H1 (cell line): ENCODE results near the gene RASL11B. TPM values are rescaled to one million over a fixed set of nuclear protein-coding genes. Genes with fewer than 3 reads are reported as not detected.

ENCODE experiments used
- CTCF ChIA-PET: fragments of 300-600 bp; sonication (Branson Sonifier 250); formaldehyde crosslinking; loops from one replicate; lab custom pipeline; 2021; ENCODE audit not compliant: partially characterized antibody; lab: Charles Lee
- POLR2A ChIA-PET: fragments of 300-600 bp; sonication (Branson Sonifier 250); formaldehyde crosslinking; loops from one replicate; lab custom pipeline; 2021; ENCODE audit warnings: inconsistent platforms; ENCODE audit not compliant: partially characterized antibody; lab: Charles Lee
- DNase-seq, 2 experiments: peaks; one replicate each; pipeline versions ENCODE4 v3.0.0 to v3.0.0-alpha.2; 2010 to 2022; ENCODE audit warnings: low spot score in 2 of 2, low read depth in 1 of 2, mixed read lengths in 1 of 2
- FAIRE-seq: peaks from 2 replicates; lab custom pipeline; 2011; peaks lifted over from hg19 to GRCh38; lab: Jason Lieb, UNC
- H2AFZ ChIP-seq: 2 replicates; pipeline ENCODE4 v1.8.1; 2012; ENCODE audit warnings: low read length, inconsistent platforms
- H2AK5ac ChIP-seq: 2 replicates; pipeline ENCODE4 v1.6.1; 2013; ENCODE audit warnings: low read depth, low read length
- H2BK120ac ChIP-seq: replicated peaks from 2 replicates; pipeline ENCODE3; 2013; ENCODE audit warnings: low read depth, low read length, inconsistent platforms
- H2BK12ac ChIP-seq: 2 replicates; pipeline ENCODE4 v1.6.1; 2013; ENCODE audit warnings: low read depth, low read length
- H2BK15ac ChIP-seq: 2 replicates; pipeline ENCODE4 v1.6.1; 2013; ENCODE audit warnings: low read length
- H2BK20ac ChIP-seq: 2 replicates; pipeline ENCODE4 v1.6.1; 2013; ENCODE audit warnings: low read length
- H2BK5ac ChIP-seq: 2 replicates; pipeline ENCODE4 v1.6.1; 2013; ENCODE audit warnings: low read depth, low read length
- H3K14ac ChIP-seq: 2 replicates; pipeline ENCODE4 v1.6.1; 2013; ENCODE audit warnings: inconsistent platforms; ENCODE audit not compliant: insufficient read length
- H3K18ac ChIP-seq: 2 replicates; pipeline ENCODE4 v1.6.1; 2013; ENCODE audit warnings: low read length; ENCODE audit errors: extremely low read depth
- H3K23ac ChIP-seq: 2 replicates; pipeline ENCODE4 v1.6.1; 2013; ENCODE audit warnings: inconsistent platforms; ENCODE audit not compliant: insufficient read length
- H3K23me2 ChIP-seq: 2 replicates; pipeline ENCODE4 v1.6.1; 2013; ENCODE audit warnings: low read depth, low read length
- H3K27ac ChIP-seq: 2 replicates; pipeline ENCODE4 v1.6.1; 2011; ENCODE audit warnings: low read depth, low read length, inconsistent platforms
- H3K27me3 ChIP-seq, 4 experiments: replicated peaks in 1 of 4; 1 replicate in 1 of 4; 2 replicates in 3 of 4; pipeline versions ENCODE4 v1.6.1 to v1.8.1; 2011 to 2013; ENCODE audit warnings: low read length in 3 of 4, mild to moderate bottlenecking in 3 of 4, inconsistent platforms in 2 of 4, mixed read lengths in 2 of 4, moderate library complexity in 1 of 4; ENCODE audit not compliant: control insufficient read depth in 3 of 4, insufficient read depth in 3 of 4; ENCODE audit errors: extremely low read depth in 1 of 4
- H3K36me3 ChIP-seq, 4 experiments: 2 replicates each; pipeline versions ENCODE4 v1.6.1 to v1.8.1; 2011 to 2013; ENCODE audit warnings: mild to moderate bottlenecking in 4 of 4, low read length in 3 of 4, moderate library complexity in 2 of 4, control low read depth in 1 of 4, inconsistent platforms in 1 of 4; ENCODE audit not compliant: insufficient read depth in 4 of 4, control insufficient read depth in 2 of 4
- H3K4ac ChIP-seq: replicated peaks from 2 replicates; pipeline ENCODE3; 2013; ENCODE audit warnings: low read length, low read depth, mixed read lengths, inconsistent platforms; ENCODE audit not compliant: insufficient read length
- H3K4me1 ChIP-seq, 4 experiments: replicated peaks in 1 of 4; 1 replicate in 1 of 4; 2 replicates in 3 of 4; pipeline versions ENCODE4 v1.6.1 to v1.8.1; 2011 to 2013; ENCODE audit warnings: low read length in 3 of 4, inconsistent platforms in 2 of 4, mixed read lengths in 1 of 4; ENCODE audit not compliant: insufficient read depth in 4 of 4, control insufficient read depth in 3 of 4
- H3K4me2 ChIP-seq, 2 experiments: 2 replicates each; pipeline versions ENCODE4 v1.6.1 to v1.8.1; 2011 to 2013; ENCODE audit warnings: low read depth in 2 of 2, low read length in 2 of 2, control low read depth in 1 of 2, inconsistent platforms in 1 of 2, mild to moderate bottlenecking in 1 of 2; ENCODE audit not compliant: insufficient read depth in 1 of 2
- H3K4me3 ChIP-seq, 4 experiments: fragments of 200-600, 300-600 bp in 1 of 4; sonication (generic), shearing (Covaris generic), sonication (Bioruptor Twin) in 1 of 4; 2 replicates each; pipeline versions ENCODE4 v1.5.1 to v1.8.1; 2011 to 2016; ENCODE audit warnings: low read length in 4 of 4, low read depth in 3 of 4, control low read depth in 2 of 4, inconsistent platforms in 2 of 4, mild to moderate bottlenecking in 2 of 4, mixed read lengths in 1 of 4, moderate library complexity in 1 of 4; ENCODE audit not compliant: insufficient read depth in 2 of 4; ENCODE audit errors: extremely low read depth in 1 of 4
- H3K56ac ChIP-seq: replicated peaks from 2 replicates; pipeline ENCODE3; 2013; ENCODE audit warnings: low read depth, mild to moderate bottlenecking, mixed read lengths, low read length, inconsistent platforms; ENCODE audit not compliant: insufficient read length
- H3K79me1 ChIP-seq: 2 replicates; pipeline ENCODE4 v1.6.1; 2013; ENCODE audit warnings: low read depth, low read length, control low read depth
- H3K79me2 ChIP-seq, 2 experiments: 2 replicates each; pipeline versions ENCODE4 v1.6.1 to v1.8.1; 2012 to 2013; ENCODE audit warnings: low read length in 2 of 2, mild to moderate bottlenecking in 2 of 2, inconsistent platforms in 1 of 2; ENCODE audit not compliant: insufficient read depth in 2 of 2, control insufficient read depth in 1 of 2
- H3K9ac ChIP-seq, 4 experiments: replicated peaks in 1 of 4; 1 replicate in 1 of 4; 2 replicates in 3 of 4; pipeline versions ENCODE4 v1.6.1 to v1.8.1; 2011 to 2013; ENCODE audit warnings: low read depth in 3 of 4, low read length in 3 of 4, control low read depth in 2 of 4, mild to moderate bottlenecking in 2 of 4, moderate library complexity in 2 of 4, inconsistent platforms in 1 of 4; ENCODE audit errors: extremely low read depth in 1 of 4
- H3K9me3 ChIP-seq, 2 experiments: 2 replicates each; pipeline versions ENCODE4 v1.6.1 to v1.8.1; 2012 to 2013; ENCODE audit warnings: mild to moderate bottlenecking in 2 of 2, moderate library complexity in 2 of 2, control low read depth in 1 of 2, inconsistent platforms in 1 of 2, low read depth in 1 of 2, low read length in 1 of 2, mixed read lengths in 1 of 2; ENCODE audit not compliant: insufficient read depth in 2 of 2
- H4K20me1 ChIP-seq, 2 experiments: replicated peaks in 1 of 2; 2 replicates each; pipeline versions ENCODE3 to v1.8.1; 2011 to 2013; ENCODE audit warnings: inconsistent platforms in 2 of 2, low read length in 2 of 2, mild to moderate bottlenecking in 1 of 2; ENCODE audit not compliant: insufficient read depth in 2 of 2, control insufficient read depth in 1 of 2
- H4K5ac ChIP-seq: 2 replicates; pipeline ENCODE4 v1.6.1; 2013; ENCODE audit warnings: low read length, low read depth, mixed read lengths, inconsistent platforms; ENCODE audit not compliant: insufficient read length
- H4K8ac ChIP-seq: 2 replicates; pipeline ENCODE4 v1.8.0; 2013; ENCODE audit warnings: mild to moderate bottlenecking, moderate library complexity, low read length, inconsistent platforms; ENCODE audit not compliant: insufficient read depth; ENCODE audit errors: extremely low read depth
- H4K91ac ChIP-seq: replicated peaks from 2 replicates; pipeline ENCODE3; 2013; ENCODE audit warnings: low read length, mixed read lengths, inconsistent platforms; ENCODE audit not compliant: insufficient read length
- BRCA1 ChIP-seq: IDR thresholded peaks from 2 replicates; pipeline ENCODE4 v1.6.1; 2012; ENCODE audit warnings: low read depth, low read length, improper control_type of control experiment
- CBX5 ChIP-seq: fragments of 300-800, 300-1000 bp; sonication (generic); IDR thresholded peaks from 2 replicates; pipeline ENCODE4 v1.7.1; 2016; ENCODE audit warnings: antibody characterized with exemption, low read length, low read depth
- CHD2 ChIP-seq: IDR thresholded peaks from 2 replicates; pipeline ENCODE4 v1.6.1; 2012; ENCODE audit warnings: low read length, improper control_type of control experiment
- CTBP2 ChIP-seq: IDR thresholded peaks from 2 replicates; pipeline ENCODE4 v1.7.0; 2011; ENCODE audit warnings: borderline replicate concordance, mild to moderate bottlenecking, moderate library complexity, mixed read lengths, low read length; ENCODE audit not compliant: insufficient read depth, insufficient read length
- FOSL1 ChIP-seq: IDR thresholded peaks from 2 replicates; pipeline ENCODE4 v1.6.1; 2011; ENCODE audit warnings: mild to moderate bottlenecking, low read depth, low read length, moderate library complexity; ENCODE audit not compliant: insufficient read depth
- HDAC6 ChIP-seq: IDR thresholded peaks from one replicate; pipeline ENCODE4 v1.7.1; 2012; ENCODE audit warnings: low read depth, mild to moderate bottlenecking, inconsistent platforms, low read length, moderate library complexity
- JUND ChIP-seq: IDR thresholded peaks from 2 replicates; pipeline ENCODE4 v1.6.1; 2011; ENCODE audit warnings: mild to moderate bottlenecking, improper control_type of control experiment, low read length
- RXRA ChIP-seq: IDR thresholded peaks from 2 replicates; pipeline ENCODE4 v1.6.1; 2011; ENCODE audit warnings: low read depth, mild to moderate bottlenecking, low read length, moderate library complexity; ENCODE audit not compliant: insufficient read depth
- SAP30 ChIP-seq: fragments of 300-600 bp; sonication (generic); IDR thresholded peaks from 2 replicates; pipeline ENCODE4 v1.7.1; 2012; ENCODE audit warnings: low read length, moderate library complexity, mild to moderate bottlenecking, inconsistent platforms; ENCODE audit not compliant: insufficient read depth, insufficient replicate concordance
- SP1 ChIP-seq: IDR thresholded peaks from 2 replicates; pipeline ENCODE4 v1.6.1; 2011; ENCODE audit warnings: low read depth, low read length
- SP4 ChIP-seq: IDR thresholded peaks from 2 replicates; pipeline ENCODE4 v1.6.1; 2012; ENCODE audit warnings: low read length, inconsistent platforms
- WGBS, 2 experiments: shearing (Covaris generic) in 1 of 2; methylation state at CpG; one replicate each; pipeline versions ENCODE4 v1.1.6 to v1.1.7; 2013 to 2015; ENCODE audit warnings: low lambda C conversion rate in 2 of 2, mixed read lengths in 2 of 2, inconsistent platforms in 1 of 2, low coverage in 1 of 2, missing lambda C conversion rate in 1 of 2; ENCODE audit not compliant: insufficient replicate concordance in 2 of 2, insufficient coverage in 1 of 2, insufficient read length in 1 of 2; ENCODE audit errors: extremely low coverage in 1 of 2, missing lambda C conversion rate in 1 of 2; 5-methylcytosine and 5-hydroxymethylcytosine counted together
- polyA plus RNA-seq, 7 experiments: library from polyadenylated mRNA; depleted of rRNA in 3 of 7; stranded (reverse) in 5 of 7; unstranded in 2 of 7; fragments of >200 nt in 5 of 7; fragments of 200-250 nt in 2 of 7; gene quantifications; 1 replicate in 5 of 7; 2 replicates in 1 of 7; 4 replicates in 1 of 7; pipeline versions ENCODE4 v1.2.1 to v1.2.3, GENCODE V29; 2011 to 2013; ENCODE audit warnings: missing spikeins in 2 of 7, mixed read lengths in 2 of 7
- total RNA-seq: library from RNA; stranded (reverse); fragmentation: NEBNext Ultra II Directional; extraction: Animal tissue kit (Norgen Biotek cat#: 25700); gene quantifications from 2 replicates; pipeline ENCODE4 v1.2.1, GENCODE V29; 2021
- TF ChIP-seq, protein P1 (sequence below): IDR thresholded peaks from 2 replicates; pipeline ENCODE4 v1.6.1; 2012; ENCODE audit warnings: inconsistent platforms
- TF ChIP-seq, protein P2 (sequence below): IDR thresholded peaks from 2 replicates; pipeline ENCODE4 v1.6.1; 2012; ENCODE audit warnings: inconsistent platforms

Gene RASL11B
- total and polyA plus RNA-seq, 2 of the 8 experiments (the other 6 are each of a cell fraction or from before 2014, with no cell fraction given), result 49.8 to 75.5 TPM

GRCh38 chr4:52846502-52846901, 15.6 kb upstream of the RASL11B start:
- Histone ChIP-seq H3K4ac (no peak overlapping the region), H3K27ac (no peak overlapping the region), H3K23me2 (no peaks in the 10 kb centered on the region; the same call in 1 of the 2 replicates)
- TF ChIP-seq RXRA (no peak), FOSL1 (no peak), SP1 (no peak), CHD2 (no peak), HDAC6 (no peak), CTBP2 (no peak), SP4 (no peak), SAP30 (no peak), BRCA1 (no peak), CBX5 (no peak), JUND (no peak)
- TF ChIP-seq, protein P1, sequence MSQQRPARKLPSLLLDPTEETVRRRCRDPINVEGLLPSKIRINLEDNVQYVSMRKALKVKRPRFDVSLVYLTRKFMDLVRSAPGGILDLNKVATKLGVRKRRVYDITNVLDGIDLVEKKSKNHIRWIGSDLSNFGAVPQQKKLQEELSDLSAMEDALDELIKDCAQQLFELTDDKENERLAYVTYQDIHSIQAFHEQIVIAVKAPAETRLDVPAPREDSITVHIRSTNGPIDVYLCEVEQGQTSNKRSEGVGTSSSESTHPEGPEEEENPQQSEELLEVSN, result no peak
- TF ChIP-seq, protein P2, sequence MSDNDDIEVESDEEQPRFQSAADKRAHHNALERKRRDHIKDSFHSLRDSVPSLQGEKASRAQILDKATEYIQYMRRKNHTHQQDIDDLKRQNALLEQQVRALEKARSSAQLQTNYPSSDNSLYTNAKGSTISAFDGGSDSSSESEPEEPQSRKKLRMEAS, result no peak

More at GRCh38 chr4:52846502-52846901, 15.6 kb upstream of the RASL11B start:
- H3K23ac ChIP-seq, result no peak overlapping the region
- H2BK15ac ChIP-seq, result peak overlapping the region; percentile 90; the same call in 1 of the 2 replicates
- no peaks in the 10 kb centered on the region for H3K36me3 ChIP-seq
- no peaks in the 10 kb centered on the region for H3K9me3 ChIP-seq
- H3K4me3 ChIP-seq, result no peak overlapping the region; a peak in 1 of 8 replicates
- H4K5ac ChIP-seq, result no peak overlapping the region
- H2BK5ac ChIP-seq, result no peak overlapping the region
- ChIA-PET POLR2A (interaction anchor here (0.7 to 15.2 kb wide), 4 partner anchors 11 to 648 kb away, joined by 3 to 165 read pairs (median 6); partner anchors contain the start of gene RASL11B), CTCF (interaction anchor here (0.6 to 1.8 kb wide), 6 partner anchors 11 to 137 kb away, joined by 3 to 6 read pairs (median 3); partner anchors contain the start of gene RASL11B)
- no peaks in the 10 kb centered on the region for H3K27me3 ChIP-seq
- no peaks in the 10 kb centered on the region for H3K79me1 ChIP-seq
- WGBS, 2 experiments, result 85% methylated on average over 2 of the region's 2 CpGs; no CpG with 5 or more reads in 1 of the 2 experiments
- H2BK20ac ChIP-seq, result 0 out of 2 replicates have a peak overlapping the region, but pooled peaks have one; percentile 52
- no peak overlapping the region for H3K9ac ChIP-seq
- H3K18ac ChIP-seq, result no peak overlapping the region
- DNase-seq, result no peak
- H3K79me2 ChIP-seq, result no peaks in the 10 kb centered on the region
- no peak overlapping the region for H2BK120ac ChIP-seq
- no peak overlapping the region for H3K56ac ChIP-seq
- no peaks in the 10 kb centered on the region for H4K20me1 ChIP-seq
- H2AFZ ChIP-seq, result no peak overlapping the region
- no peak overlapping the region for H2AK5ac ChIP-seq
- no peak overlapping the region for H4K8ac ChIP-seq
- no peak for FAIRE-seq
- H2BK12ac ChIP-seq, result no peak overlapping the region
- no peak overlapping the region for H4K91ac ChIP-seq
- no peak overlapping the region for H3K14ac ChIP-seq
- H3K4me1 ChIP-seq, result peaks cover 2 to 13% (median 9%) of the 10 kb centered on the region in 4 experiments; a peak in 6 of 7 replicates
- no peak overlapping the region for H3K4me2 ChIP-seq
